Measurements from ENCODE around the gene CITED4. TPM values are rescaled to one million over a fixed set of nuclear protein-coding genes. Genes with fewer than 3 reads are reported as not detected.

Gene CITED4
- total RNA-seq, 1 donor from 2014 or later, result 7.1 TPM

- no peak overlapping the region for H2AFZ ChIP-seq (ENCODE audit: low read depth, low read length)
- Mint-ChIP-seq H3K4me1 (ENCODE audit: low read depth, unreplicated experiment) (no peaks in the 10 kb centered on the region), H3K9me3 (ENCODE audit: unreplicated experiment) (no peaks in the 10 kb centered on the region), H3K27ac (ENCODE audit: unreplicated experiment) (no peak overlapping the region), H3K27me3 (ENCODE audit: low read depth, unreplicated experiment) (peaks cover 45% of the 10 kb centered on the region), H3K4me3 (ENCODE audit: unreplicated experiment) (peak overlapping the region; percentile 40), H3K36me3 (ENCODE audit: low read depth, unreplicated experiment) (no peaks in the 10 kb centered on the region)
- DNase-seq (ENCODE audit: low read depth) (no peak), FAIRE-seq (no peak)
- H3K36me3 ChIP-seq (ENCODE audit: insufficient read depth, low read length), result no peaks in the 10 kb centered on the region
- H3K27me3 ChIP-seq (ENCODE audit: insufficient read depth, low read length), result peaks cover 5% of the 10 kb centered on the region
- peak overlapping the region; percentile 86 for H3K4me2 ChIP-seq (ENCODE audit: low read length)
- no peaks in the 10 kb centered on the region for H3K4me1 ChIP-seq (ENCODE audit: insufficient read depth, low read length)
- H4K20me1 ChIP-seq (ENCODE audit: insufficient read depth, low read length), result no peaks in the 10 kb centered on the region
- H3K4me3 ChIP-seq (ENCODE audit: insufficient read depth, low read depth, low read length), result no peak overlapping the region
- H3K9me3 ChIP-seq (ENCODE audit: insufficient read depth, low read depth, low read length), result no peaks in the 10 kb centered on the region
- no peak overlapping the region for H3K27ac ChIP-seq (ENCODE audit: low read depth, low read length)
- no peaks in the 10 kb centered on the region for H3K79me2 ChIP-seq (ENCODE audit: insufficient read depth, low read length)
- H3K9ac ChIP-seq (ENCODE audit: low read length), result no peak overlapping the region
- TF ChIP-seq CTCF (IDR thresholded peaks at IDR 0.05; ENCODE audit: insufficient read depth, low read depth, low read length), result no peak
- no peak for TF ChIP-seq EZH2 (IDR thresholded peaks at IDR 0.05; ENCODE audit: insufficient read depth, low read length)
Observed at GRCh38 chr1:40817791-40818263, 44.3 kb downstream of the CITED4 start.

- TF ChIP-seq CTCF (IDR thresholded peaks at IDR 0.05; ENCODE audit: insufficient read depth, low read depth, low read length) (no peak), EZH2 (IDR thresholded peaks at IDR 0.05; ENCODE audit: insufficient read depth, low read length) (no peak)
- FAIRE-seq, result no peak
- Mint-ChIP-seq H3K36me3 (ENCODE audit: low read depth, unreplicated experiment) (no peaks in the 10 kb centered on the region), H3K27ac (ENCODE audit: unreplicated experiment) (no peak overlapping the region), H3K4me3 (ENCODE audit: unreplicated experiment) (no peak overlapping the region), H3K4me1 (ENCODE audit: low read depth, unreplicated experiment) (no peaks in the 10 kb centered on the region), H3K9me3 (ENCODE audit: unreplicated experiment) (no peaks in the 10 kb centered on the region), H3K27me3 (ENCODE audit: low read depth, unreplicated experiment) (peaks cover 63% of the 10 kb centered on the region)
- Histone ChIP-seq H3K4me3 (ENCODE audit: insufficient read depth, low read depth, low read length) (no peak overlapping the region), H3K36me3 (ENCODE audit: insufficient read depth, low read length) (no peaks in the 10 kb centered on the region), H3K9ac (ENCODE audit: low read length) (no peak overlapping the region), H2AFZ (ENCODE audit: low read depth, low read length) (no peak overlapping the region), H3K27ac (ENCODE audit: low read depth, low read length) (no peak overlapping the region), H3K27me3 (ENCODE audit: insufficient read depth, low read length) (peaks cover 5% of the 10 kb centered on the region), H3K4me1 (ENCODE audit: insufficient read depth, low read length) (no peaks in the 10 kb centered on the region), H3K79me2 (ENCODE audit: insufficient read depth, low read length) (no peaks in the 10 kb centered on the region), H4K20me1 (ENCODE audit: insufficient read depth, low read length) (no peaks in the 10 kb centered on the region), H3K4me2 (ENCODE audit: low read length) (no peak overlapping the region), H3K9me3 (ENCODE audit: insufficient read depth, low read depth, low read length) (no peaks in the 10 kb centered on the region)
- no peak for DNase-seq (ENCODE audit: low read depth)
Observed at GRCh38 chr1:40815420-40815819, 46.7 kb downstream of the CITED4 start.

Other genes with a start within 250 kb of the CITED4 start
- 4.3 and 4.9 TPM in 2 replicates for gene RIMS3, start 196.7 kb downstream of the CITED4 start, total RNA-seq
- 48.4 and 51.1 TPM in 2 replicates for gene NFYC, start 170.7 kb downstream of the CITED4 start, total RNA-seq
- 0.89 and 1.5 TPM in 2 replicates for gene KCNQ4, start 78.6 kb downstream of the CITED4 start, total RNA-seq
- gene CTPS1, start 117.3 kb upstream of the CITED4 start, total RNA-seq, result 80.4 and 91.4 TPM in 2 replicates
- 0.14 and 0.18 TPM in 2 replicates for gene SLFNL1, start 159.4 kb upstream of the CITED4 start, total RNA-seq